SW480 (cell line): Measurements from ENCODE around the gene NPFFR1.
A peak's percentile ranks its signal among the peaks of the same experiment; 100 is the strongest.

Source experiments
- DNase-seq: peaks from one replicate; pipeline ENCODE4 v3.0.0-alpha.2; 2016; ENCODE audit warnings: low spot score

The NPFFR1 gene

DNA sequence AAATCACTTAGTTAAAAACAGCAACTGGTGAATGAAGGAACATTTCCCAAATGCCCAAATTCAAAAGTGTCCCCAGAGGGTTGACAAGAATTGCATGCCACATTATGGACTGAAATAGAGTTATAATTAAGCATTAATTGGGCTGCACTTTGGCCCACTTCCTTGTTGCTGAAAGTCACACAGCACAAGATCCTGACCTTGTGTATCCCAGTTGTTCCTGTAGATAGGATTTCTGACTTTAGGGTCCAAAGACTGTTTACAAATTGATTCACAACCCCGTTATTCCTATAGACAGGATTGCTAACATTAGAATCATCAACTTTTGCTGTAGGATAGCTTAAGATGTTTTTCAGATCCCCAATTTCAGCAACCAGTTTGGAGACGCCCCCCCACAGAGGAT lies 31.5 kb upstream of the NPFFR1 start:
- no peak for DNase-seq

DNA sequence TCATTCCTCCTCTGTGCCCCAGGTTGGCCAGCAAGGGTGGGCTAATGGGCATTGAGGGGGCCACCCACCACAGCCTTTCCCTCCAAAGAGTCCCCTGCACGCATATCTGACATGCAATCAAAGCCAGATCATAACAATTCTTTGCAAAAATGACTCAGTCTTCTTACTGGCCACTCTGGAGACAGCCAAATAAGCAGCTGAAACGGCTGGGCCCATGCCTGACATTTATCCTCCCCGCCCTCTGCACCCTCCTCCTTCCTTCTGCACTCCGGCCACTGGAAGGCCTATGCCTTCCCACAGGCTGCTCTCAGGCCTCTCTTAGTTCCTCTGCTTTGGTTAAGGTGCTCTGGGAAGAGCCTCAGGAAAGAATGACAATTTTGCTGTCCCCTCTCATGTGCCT lies 29.2 kb upstream of the NPFFR1 start:
- no peak for DNase-seq

DNA sequence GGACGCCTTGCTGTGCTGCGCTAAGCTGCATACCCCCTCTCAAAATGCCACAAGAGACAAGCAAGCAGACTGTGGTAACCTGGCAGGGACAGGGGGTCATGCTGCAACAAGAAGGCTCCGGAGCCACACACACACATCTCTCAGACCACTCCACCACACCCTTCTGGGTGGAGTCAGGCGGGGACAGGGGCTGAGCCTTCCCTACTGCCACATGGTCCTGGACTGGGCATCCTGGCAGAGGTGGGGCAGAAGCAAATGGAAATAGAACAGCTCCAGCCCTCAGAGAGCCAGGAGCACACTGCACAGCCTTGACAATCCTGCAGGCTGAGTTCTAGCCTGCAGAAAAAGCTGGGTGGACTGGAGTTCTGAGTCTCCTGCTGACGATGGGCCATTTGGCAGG lies 28.4 kb upstream of the NPFFR1 start:
- no peak for DNase-seq

DNA sequence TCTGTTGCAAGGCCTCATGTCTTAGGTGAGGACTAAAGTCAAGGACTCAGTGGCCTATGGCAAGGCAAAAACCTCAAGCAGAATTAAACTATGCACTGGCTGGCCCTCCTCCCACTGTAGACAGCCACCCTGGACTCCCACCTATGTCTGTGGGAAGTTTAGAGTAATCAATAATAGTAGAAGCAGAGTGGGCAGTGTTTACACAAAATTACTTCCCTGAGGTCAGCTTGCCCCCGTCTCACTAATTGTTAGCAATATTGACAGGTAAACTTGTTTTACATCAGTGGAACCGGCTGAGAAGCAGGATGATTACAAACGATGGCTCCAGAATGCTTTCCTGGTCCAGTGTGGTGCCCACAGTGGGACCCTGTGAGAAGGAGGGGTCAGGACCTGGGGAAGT lies 27.9 kb upstream of the NPFFR1 start:
- DNase-seq = no peak

DNA sequence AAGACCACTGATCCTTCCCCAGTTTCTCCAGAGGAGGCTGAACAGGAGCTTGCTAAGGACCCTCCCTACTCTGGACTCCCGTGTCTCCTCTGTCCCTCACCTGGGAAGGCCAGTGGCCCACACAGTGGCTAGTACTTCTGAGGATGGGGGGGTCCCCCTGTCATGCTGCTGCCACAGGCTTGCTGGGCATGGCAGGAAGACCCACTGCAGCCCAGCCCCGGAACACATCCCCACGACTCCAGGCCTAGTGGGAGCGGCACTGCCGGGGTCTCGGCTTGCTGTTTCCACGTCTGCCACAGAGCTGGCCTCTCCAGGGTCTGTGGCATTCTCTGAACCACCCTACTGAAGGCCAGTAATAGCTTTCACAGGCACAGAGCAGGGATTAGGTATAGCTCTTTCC lies 25.9 kb upstream of the NPFFR1 start:
- DNase-seq = no peak

DNA sequence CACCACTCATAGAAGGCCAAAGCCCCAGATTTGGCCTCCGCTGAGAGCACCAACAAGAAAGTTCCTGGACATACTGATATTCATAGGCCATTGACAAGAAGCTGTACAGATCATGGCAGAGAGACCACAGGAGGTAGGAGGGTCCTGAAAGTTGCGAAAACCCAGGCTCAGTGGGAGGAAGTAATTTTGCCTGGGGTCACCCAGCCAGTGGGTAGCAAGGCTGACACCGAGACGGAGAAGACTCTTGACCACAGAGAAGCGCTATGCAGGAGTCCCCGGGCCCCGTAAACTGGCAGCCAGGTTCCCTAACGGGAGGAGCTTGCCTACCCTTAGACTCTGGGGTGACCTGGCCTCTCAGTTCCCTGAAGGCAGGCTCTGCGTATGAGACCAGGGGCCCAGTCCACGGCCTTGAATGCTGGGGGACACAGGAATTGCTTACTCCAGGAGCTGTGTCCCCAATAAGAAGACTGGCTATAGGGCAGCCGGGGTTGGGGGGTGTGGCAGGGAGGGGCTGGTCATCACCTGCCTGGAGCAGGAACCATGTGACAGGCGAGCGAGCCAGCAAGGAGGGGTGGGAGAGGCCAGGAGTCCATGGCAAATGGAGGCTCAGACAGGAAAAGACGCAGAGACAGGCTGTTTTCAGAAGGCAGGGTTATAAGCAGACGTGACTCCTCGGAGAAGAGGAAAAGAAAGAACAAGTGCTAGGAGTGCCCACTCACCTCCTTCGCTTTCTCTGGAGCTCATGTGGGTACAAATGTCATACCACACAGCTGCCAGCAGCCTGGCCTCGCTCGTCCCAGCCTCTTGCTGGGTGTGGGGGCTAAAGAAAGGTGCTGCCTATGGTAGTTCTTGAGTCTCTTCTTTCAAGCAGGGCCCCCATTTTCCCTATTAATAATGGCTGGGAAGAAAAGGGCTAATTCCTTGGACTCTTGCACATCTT lies 24.6 kb upstream of the NPFFR1 start:
- no peak for DNase-seq

DNA sequence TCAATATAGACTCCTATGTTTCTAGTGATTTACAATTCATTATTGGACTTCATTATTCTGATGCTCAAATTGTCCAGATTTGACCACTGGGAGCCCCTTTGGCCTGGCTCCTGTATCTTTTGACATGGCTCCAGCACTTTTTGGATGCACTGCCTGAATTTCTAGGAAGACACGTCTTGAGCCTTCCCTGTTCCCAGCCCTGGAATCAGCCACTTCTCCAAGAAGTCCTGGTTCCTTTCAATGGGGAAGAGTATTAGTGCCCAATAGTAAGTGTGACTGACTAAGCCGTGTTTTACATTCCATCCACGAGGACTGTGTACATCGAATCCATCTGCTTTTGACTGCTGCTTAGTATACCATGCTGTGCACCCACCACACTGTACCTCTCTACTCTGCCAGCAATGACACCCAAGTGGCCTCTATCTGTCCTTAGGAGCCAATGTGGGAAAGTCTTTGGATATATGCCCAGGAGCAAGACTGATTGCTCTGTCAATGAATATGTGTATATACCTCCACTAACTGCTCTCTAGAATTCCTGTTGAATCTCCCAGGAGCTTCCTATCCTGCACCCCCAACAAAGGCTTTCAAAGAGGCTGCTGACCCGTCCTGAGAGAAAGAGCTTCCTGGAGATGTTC lies 23.2 kb upstream of the NPFFR1 start:
- DNase-seq = no peak

DNA sequence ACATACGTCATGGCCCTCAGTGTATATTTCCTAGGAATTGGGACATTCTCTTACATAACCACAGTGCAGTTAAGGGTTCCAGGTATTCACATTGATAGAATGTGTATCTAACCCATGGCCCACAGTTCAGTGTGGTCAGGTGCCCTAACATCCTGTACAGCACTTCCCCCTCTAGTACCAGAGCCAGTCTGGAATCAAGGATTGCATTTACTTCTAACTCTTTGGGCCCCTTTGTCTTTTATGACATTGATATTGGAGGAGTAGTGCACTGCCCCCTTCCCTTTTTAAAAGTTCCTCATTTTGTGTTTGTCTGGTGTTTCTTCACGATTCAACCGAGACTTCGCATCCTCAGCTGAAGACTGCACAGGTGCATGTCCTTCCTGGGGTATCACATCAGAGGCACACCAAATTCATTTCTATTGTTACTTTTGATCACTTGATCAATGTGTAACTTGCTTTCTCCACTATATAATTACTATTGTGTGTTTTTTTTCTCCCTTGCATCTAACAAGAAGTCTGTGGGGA lies 22.4 kb upstream of the NPFFR1 start:
- DNase-seq = no peak

DNA sequence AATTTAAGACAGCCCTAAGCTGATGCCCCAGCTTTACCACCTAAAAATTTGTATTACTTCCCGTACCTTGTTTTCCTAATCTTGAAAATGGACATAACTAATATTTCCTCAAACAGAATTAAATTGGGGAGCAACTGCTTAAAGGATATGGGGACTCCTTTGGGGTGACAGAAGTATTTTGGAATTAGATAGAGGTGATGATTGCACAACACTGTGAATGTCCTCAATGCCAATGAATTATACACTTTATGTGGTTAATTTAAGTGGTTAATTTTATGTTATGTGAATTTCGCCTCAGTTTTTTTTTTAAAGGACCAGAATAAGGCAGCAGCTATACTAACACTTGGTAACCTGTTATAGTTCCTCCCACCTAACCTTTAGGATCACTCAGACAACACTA lies 19.9 kb upstream of the NPFFR1 start:
- DNase-seq = no peak

DNA sequence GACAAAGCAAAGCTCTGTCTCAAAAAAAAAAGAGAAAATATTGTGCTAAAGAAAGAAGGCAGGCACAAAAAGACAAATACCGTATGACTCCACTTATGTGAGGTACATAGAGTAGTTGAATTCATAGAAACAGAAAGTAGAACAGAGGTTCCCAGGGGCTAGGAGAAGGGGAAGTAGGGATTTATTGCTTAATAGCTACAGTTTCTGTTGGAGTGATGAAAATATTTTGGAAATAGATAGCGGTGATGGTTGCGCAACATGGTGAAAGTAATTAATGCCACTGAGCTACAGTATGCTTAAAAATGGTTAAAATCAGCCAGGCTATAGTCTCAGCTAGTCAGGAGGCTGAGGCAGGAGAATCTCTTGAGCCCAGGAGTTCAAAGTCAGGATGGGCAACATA lies 18.5 kb upstream of the NPFFR1 start:
- no peak for DNase-seq

DNA sequence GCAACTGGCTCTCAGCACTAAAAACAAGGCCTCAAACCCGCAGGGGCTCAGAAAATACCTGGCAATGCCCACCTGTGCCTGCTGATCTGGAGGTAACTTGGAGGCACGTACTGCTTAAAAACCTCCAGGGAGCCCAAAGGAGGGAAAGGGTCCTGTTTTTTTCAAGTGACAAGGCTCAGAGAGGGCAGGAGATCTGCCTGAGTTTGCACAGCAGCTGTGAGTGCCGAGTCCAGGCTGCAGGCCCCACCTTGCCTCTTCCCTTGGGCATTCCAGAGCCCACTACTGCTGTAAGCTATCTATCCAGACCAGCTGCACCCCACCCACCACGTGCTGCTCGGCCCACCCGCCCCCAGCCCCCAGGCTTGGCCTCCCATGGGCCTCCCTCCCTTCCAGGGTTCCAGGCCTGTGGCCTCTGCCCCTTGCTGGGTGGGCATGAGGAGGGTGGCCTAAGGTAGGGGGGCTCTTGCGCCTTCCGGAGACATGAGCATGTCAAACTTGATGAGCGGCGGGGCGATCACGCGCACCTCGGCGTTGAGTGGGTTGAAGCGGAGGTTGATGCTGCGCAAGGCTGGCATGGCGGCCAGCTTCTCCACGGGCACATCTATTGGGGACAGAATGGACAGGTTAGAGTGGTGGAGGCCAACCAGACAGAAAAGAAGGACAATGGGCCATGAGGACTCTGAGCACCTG lies 17.2 kb upstream of the NPFFR1 start:
- DNase-seq = no peak

DNA sequence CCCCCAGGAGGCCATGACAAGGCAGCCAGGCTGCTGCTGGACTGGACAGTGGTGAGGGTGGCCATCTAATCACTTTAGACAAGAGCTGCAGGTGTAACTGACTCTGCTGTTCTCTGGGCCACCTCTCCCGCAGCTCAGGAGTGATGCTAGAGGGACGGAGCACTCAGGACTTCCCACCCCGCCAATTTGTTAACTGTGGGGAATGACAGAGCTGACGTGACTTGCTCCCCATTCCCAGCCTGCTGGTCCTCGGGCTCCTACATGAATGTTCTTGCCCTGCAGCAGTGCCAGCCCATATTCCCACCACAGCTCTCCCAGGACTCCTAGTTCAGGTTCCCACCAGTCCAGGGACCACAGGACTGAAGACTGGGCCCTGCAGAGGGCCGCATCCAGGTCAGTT lies 16.7 kb upstream of the NPFFR1 start:
- DNase-seq = no peak

DNA sequence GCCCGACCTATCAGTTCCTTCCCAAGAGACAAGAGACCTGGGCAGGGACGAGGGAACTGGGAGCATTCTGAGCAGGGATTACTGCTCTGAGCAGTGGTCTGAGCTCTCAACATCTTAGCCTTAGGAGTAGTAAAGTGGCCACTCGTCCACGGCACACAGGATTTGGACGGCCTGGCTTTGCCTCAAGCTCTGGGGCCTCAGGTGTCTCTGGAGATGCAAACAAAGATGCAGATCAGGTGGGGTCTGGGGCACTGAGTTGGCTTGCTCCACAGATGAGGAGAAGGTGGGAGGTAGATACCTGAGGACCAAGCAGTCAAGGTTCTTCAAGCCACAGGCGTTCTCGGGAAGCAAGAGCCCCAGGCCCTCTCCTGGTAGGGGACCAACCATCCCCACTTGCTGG lies 16.1 kb upstream of the NPFFR1 start:
- no peak for DNase-seq

DNA sequence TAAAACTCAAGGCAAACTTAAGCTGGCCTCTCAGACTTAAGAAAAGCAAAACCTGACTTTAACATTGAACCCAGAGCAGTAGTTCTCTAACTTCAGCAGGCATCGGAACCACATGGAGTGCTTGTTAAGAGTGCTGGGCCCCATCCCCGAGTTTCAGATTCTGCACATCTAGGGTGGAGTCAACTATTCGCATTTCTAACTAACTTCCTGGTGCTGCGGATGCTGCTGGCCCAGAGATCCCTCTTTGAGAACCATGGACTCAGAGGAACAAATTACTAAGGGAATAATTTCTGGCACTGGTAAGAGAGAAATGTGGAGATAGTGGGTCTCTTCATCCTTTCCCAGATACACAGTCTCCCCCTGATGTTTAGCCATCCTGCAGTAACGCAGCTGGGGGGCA lies 14.6 kb upstream of the NPFFR1 start:
- DNase-seq = no peak

DNA sequence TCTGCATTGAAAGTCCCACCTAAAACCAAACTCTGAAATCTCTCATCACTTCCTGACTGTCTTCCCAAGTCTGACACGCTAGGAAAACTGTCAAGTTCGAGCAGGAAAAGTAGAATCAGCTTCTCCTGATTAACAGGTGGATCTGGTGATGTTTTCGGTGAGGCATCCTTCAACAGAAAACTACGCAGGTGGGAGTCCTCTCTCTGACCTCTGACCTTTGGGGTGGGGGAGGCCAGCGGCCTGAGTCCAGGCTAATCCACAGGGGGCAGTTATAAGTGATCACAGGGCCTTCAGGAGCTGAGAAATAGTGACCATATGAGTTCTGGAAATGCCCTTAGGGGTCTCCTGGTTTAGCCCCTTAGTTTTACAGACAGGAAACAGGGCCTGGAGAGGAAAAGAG lies 13.4 kb upstream of the NPFFR1 start:
- DNase-seq = no peak

DNA sequence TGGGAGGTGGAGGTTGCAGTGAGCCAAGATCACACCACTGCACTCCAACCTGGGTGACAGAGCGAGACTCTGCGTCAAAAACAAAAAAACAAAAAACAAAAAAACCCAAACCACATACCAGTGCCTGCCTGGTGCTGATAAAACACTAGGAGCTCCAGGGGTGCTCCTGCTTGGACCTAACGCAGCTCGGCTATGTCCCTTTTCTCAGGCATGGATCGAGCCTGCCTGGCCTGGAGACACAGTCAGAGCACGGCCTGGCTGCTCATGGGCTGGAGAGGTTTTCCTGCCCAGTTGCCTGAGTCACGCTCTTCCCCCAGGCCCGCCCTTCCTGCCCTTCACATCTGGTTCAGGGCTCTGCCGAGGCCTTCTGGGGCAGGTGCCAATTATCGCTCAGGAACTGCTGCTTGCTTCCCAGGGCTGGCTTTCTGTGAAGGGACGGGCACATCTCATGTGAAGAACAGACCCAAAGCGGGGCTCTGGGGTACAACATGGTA lies 12.6 kb upstream of the NPFFR1 start:
- DNase-seq = peak; percentile 56

DNA sequence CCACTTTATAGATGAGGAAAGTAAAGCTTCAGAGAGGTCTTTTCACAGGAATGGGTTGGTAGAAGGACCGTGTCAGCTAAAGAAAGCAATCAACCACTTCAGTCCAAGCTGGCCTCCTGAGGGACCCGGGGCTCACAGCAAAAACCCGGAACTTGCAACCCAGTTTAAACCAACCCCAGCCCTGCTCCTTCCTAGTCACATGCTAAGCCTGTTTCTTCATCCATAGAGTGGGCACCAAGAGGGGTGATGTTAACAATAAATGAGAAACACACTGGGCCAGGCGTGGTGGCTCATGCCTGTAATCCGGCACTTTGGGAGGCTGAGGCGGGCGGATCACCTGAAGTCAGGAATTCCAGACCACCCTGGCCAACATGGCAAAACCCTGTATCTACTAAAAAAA lies 12.1 kb upstream of the NPFFR1 start:
- DNase-seq = no peak

DNA sequence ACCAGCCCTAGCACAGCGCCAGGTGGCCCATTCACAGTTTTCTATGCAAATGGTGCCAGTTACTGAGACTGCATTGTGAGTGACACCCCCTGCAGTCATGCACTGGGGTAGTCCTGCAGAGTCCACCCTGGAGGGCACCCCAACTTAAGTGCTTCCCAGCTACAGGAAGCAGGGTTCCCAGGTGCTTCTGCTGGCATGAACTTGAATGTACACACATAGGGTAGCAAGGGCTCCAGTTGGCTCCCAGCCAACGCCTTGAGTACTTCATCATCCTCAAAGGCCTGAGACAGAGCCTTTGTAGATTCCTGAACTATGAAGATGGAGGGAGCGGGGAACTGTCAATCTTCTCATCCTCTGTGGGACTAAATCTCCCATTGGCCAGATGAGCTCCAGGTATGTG lies 11.5 kb upstream of the NPFFR1 start:
- peak; percentile 5 for DNase-seq

DNA sequence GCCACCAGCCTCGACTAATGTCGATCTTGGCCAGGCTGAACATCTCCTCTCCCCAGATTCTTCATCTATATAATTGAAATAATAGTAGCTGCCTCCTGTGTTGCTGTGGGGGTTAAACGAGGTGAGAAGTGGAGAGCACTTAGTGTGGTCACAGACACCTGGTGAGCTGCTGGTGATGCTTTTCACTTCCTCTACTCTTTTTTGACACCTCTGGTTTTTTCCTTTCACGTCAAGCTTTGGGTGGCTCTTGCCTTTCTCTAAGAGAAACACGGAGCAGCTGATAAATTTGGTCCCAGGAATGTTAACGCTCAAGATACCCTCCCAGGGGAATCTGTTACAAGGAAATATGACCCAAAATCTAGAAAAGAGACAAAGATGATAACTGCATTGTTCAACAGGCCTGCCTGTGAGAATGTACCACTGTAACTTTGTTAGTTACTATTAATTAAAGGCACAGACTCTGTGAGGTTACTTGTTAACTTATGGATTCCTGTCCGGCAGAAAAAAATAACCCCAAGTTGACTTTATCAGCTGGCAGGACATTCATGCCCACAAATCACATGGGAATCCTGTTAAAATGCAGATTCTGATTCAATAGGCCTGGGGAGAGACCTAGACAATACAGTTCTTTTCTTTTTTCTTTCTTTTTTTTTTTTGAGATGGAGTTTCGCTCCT lies 9.5 kb upstream of the NPFFR1 start:
- DNase-seq = no peak

DNA sequence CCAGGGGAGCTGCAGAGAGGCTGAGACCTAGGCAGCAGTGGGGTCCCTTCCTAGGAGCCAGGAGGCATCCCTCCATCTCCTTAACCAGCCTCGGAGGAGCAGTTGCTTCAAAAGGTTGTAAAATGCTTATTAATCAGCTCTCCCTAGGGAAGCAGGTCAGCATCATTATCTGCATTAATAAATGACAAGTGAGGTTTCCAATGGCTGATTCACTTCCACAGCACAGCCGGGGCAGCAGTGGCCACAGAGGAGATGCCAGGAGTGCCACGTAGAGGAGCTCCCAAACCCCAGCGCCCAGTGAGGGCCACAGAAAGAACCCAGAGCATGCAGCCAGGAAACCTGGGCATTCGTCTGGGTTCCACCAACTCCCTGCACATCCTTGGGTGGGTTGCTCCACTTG lies 8.2 kb upstream of the NPFFR1 start:
- peak; percentile 21 for DNase-seq

DNA sequence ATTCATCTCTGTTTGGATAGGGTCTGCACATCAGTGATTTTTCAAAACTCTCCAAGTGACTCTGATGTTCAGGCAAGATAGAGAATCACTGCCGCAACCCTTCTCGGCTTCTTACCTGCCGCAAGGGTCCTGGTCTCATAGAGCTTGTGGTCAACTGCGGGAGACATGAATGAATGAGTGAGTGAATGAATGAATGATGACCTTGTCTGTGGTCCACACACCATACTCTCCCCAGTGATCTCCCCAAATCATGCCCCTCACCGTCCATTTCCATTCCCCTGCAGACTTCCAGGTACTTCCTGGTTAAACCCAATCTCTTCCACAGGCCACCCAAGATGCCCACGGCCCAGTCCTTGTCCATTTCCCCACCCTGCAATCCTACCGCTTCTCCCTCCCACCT lies 5.9 kb upstream of the NPFFR1 start:
- DNase-seq = no peak

DNA sequence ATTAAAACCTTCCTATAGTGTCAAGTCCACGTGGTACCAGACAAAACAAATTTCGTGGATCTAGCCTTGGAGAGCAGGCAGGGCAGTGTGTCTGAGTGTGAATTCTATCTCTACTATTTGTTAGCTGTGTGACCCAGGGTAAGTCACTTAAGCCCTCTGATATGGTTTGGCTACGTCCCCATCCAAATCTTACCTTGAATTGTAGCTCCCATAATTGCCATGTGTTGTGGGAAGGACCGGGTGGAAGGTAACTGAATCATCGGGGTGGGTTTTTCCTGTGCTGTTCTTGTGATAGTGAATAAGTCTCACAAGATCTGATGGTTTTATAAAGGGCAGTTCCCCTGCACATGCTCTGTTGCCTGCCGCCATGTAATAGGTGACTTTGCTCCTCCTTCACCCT lies 2.8 kb upstream of the NPFFR1 start:
- DNase-seq = no peak
